Nucleus accumbens (tissue), 56 donors: Measurements from ENCODE around the gene ATP2B3.

Experiments used
- DNase-seq, 56 donors: peaks; one replicate each; lab custom pipeline; 2025; lab: John Stamatoyannopoulos, UW

Gene ATP2B3

GRCh38 chrX:153517423-153517822 is at the start of gene ATP2B3:
Gene ATP2B3, plus strand, starts transcription at chrX:153517642. Its CDS starts 18,606 bp downstream, at chrX:153536248.
- DNase-seq, result peak in 3 of 56 donors; percentile 4 to 41 (median 6)

DNA sequence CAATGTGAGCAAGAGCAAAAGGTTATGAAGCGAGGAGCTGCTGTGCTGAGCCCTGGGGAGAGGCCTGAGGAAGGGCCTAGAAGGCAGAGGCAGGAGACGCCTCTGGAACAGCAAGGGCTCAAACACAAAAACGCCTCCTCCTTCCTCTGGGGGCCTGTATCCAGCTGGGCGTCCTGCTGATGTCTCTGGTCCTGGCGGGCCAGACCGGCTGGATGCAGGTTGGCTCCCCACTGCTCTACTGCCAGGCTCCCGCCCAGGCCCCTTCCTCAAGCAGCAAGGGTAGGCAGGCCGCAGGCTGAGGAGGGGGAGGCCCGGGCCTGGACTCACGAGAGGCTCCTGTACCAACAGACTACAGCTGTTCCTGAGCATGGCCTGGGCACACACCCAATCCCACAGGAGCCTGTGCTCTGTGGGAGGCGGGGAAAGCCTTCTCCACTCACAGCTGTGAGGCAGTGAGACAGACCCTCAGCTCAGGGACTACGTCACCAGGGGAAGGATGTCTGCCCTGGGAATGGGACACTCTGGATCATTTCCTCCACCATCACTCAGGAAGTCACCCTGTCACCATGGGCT is 49.3 kb upstream of the ATP2B3 start:
- no peak for DNase-seq

DNA sequence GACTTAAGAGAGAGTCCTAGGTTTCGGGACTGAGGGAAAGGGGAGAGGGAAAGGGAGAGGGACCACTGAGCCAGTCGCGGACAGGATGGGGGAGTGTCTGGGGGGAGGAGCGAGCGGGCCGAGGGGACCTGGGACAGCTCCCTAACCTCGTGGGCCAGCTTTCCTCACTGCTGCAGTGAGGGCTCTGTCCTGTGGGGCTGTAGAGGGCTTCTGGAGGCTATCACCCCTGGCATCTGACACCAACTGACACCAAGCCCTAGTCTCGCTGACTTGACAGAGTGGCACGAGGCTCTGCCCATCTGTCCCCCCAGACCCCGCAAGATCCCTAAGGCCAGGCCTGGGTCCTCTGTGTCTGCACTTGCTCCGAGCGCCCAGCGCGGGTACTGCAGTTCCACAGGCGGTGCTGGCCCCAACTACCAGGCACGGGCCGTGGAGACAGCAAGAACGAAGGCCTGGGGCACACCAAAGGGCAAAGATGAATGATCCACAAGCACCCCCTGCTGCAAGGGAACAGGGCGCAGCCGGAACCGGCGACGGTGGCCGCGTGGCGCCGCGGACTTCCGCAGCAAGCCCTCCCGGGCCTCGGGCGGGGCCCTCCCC is 47.5 kb upstream of the ATP2B3 start:
- DNase-seq, result peak in 7 of 56 donors; percentile 31 to 64 (median 50)

DNA sequence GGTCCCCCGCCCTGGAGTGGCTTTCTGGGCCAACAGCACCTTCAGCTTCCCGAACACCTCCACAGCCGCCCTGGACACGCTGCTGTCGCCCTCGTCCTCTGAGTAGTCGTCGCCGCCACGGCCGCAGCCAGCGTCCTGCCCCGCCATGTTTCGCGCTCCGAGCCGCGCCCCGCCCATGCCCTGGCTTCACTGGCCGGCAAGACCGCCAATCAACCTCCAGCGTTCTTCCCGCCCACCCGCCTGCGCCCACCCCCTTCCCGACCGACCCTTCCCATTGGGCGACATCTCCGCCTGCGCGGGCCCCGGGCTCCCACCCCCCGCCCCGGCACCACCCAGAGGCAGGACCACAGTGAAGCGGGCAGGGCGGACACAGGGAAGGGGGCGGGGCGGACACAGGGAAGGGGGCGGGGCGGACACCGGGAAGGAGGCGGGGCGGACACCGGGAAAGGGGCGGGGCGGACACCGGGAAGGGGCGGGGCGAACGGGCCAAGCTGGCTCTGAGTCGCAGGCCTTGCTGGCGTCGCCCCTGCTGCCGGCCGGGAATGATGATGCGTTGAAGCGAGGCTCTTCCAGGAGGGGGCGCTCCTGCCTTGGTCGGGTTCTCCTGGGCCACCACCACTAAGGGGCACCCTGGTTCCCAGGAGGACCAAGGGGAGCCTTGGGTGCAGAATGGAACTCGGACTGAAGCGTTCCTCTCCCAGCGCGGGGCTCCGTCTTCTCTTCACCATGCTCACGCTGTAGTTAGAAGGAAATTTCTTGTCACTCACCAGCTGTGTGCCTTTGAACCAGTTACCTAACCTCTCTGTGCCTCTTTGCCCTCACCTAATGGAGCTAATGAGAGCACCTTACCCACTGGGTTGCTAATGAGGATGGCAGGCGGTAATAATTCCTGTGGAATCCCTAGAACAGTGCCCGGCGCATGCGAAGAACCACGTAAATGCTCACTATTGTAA is 46.8 kb upstream of the ATP2B3 start, which contains the start of gene HAUS7:
TSS of gene HAUS7 (minus strand) at position 166 of the 953 bp plus-strand sequence. CDS start at position 147, 19 bp downstream.
- DNase-seq, result peak; percentile 41 to 97 (median 88)

- DNase-seq, result no peak
Observed at GRCh38 chrX:153471663-153472280, 45.7 kb upstream of the ATP2B3 start.

DNA sequence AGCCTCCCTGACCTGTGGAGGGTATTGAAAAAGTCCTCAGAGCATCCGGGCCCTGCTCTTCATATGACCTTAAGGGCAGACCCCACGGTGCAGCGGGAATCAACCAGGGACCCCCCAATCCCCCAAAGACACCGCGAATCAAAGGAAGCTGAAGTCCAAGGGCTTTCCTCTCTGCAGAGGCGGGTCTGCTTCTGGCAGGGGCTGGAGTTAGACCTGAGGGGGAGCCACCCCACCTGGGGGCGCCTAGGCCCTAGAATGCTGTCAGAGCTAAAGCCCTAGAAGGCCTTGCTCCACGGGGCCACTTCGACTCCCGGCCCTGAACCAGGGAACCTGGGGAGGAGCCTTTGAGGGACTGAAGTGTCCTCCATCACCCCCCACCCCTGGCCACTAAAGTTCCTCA is 44.3 kb upstream of the ATP2B3 start:
- DNase-seq, result no peak

- DNase-seq, result no peak
Observed at GRCh38 chrX:153474266-153474665, 43.2 kb upstream of the ATP2B3 start.

DNA sequence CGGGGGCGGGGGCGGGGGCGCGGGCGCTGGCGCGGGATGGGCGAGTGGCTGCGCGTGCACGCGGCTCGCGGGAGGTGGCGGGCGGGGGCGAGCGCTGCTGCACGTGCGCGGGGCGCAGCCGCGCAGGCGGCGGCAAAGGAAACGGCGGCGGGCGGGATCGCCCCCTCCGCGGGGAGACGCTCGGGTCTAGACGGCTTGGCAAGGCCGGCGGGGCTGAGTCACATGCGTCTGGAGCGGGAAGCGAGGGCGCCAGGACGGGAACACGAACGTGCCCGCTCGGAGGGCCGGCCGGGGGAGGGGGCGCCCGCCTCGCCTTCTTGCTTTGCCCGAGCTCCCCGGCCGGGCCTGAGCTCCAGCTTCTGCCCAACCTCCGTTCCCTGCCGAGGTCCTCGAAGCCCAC is 42.7 kb upstream of the ATP2B3 start:
- DNase-seq, result peak in 31 of 56 donors; percentile 1 to 72 (median 20)

- DNase-seq, result no peak
Observed at GRCh38 chrX:153475271-153475670, 42.2 kb upstream of the ATP2B3 start.

GRCh38 chrX:153475751-153476281 is 41.6 kb upstream of the ATP2B3 start:
- no peak for DNase-seq

- DNase-seq, result peak in 1 of 56 donors; percentile 21
Observed at GRCh38 chrX:153476666-153477363, 40.6 kb upstream of the ATP2B3 start.

- no peak for DNase-seq
Observed at GRCh38 chrX:153477364-153477857, 40.0 kb upstream of the ATP2B3 start.

DNA sequence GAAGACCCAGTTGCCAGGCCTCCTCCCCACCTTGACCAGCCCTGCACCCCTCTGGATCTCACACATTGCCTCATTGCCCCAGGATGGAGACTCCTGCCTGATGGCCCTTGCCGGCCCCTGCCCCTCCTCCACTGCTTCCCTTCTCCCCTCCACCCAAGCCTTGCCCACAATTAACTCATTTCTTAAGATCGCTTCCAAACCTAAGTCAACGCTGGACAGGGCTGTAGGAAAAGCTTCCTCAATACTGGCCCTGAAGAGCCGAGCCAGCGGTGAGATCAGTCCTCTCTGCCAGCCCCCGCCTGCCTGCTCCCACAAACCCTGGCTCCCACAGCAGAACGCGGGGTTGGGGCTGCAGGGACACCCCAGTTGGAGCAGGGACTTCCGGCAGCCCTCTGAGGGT is 39.5 kb upstream of the ATP2B3 start:
- DNase-seq, result no peak

DNA sequence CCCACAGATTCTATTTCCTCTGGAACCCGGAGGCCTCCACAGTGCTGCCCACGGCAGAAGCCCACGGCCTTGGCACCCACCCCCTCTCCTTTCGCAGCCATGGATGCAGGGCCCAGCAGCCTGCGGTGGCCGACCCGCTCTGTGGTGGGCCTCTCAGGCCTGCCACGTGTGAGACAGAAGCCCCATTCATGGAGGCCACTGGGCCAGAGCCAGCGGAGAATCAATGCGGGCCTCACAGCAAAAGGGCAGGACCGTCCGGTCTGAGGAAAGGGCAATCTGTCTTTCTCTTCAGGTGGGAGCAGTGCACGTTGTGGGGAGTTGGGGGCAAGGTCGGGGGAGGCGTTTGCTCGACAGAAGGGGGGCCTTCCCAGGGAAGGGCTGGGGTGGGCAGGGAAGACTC is 38.7 kb upstream of the ATP2B3 start:
- DNase-seq, result peak in 23 of 56 donors; percentile 1 to 57 (median 19)

GRCh38 chrX:153481043-153481442 is 36.4 kb upstream of the ATP2B3 start:
- DNase-seq, result no peak

DNA sequence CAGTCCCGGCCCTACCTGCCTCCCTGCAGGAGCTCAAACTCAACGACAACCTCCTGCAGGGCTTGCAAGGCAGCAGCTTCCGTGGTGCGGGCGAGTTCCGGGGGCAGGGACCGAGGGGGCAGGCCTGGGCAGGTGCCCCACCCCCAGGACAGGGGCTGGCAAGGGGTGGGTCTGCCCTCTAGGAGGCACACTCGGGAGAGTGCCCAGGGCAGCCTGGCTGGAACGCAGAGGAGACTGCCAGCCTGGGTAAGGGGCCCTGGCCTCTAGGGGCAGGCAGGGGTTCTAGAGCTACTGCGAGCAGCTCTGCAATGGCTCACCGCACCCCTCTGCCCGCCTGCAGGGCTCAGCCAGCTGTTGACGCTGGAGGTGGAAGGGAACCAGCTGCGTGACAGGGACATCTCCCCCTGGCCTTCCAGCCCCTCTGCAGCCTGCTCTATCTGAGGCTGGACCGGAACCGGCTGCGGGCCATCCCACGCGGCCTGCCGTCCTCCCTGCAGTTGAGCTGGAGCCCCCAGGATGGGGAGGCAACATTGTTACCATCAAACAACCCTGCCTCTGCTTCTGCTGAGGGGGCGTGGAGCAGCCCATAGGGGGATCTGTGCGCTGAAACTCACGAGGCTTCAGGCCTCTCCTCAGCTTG is 34.9 kb upstream of the ATP2B3 start:
- DNase-seq, result no peak

GRCh38 chrX:153485396-153486080 is 31.9 kb upstream of the ATP2B3 start:
- no peak for DNase-seq

DNA sequence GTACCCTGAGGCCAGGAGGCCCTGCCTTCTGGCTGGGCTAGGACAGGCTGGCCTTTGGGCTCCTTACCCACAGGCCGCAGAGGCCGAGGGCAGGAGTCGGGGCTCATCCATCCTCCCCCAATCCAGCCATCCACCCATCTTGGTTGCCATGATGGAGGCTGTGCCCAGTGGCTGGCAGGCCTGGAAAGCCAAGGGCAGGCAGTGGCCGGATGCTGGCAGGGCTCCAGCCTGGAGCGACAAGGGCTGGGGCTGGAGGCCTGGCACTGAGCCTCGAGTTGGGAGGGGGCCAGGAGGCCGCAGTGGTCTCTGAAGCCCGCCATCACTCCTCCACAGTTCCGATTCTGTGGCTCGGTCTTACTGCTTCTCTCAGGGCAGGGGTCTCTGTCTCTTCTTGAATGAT is 31.3 kb upstream of the ATP2B3 start:
- DNase-seq, result no peak
